Lower leg skin (tissue), 3 donors: Measurements from ENCODE around the gene ORC3.

Experiments
- POLR2A ChIP-seq, 2 donors: fragments of 450-650 bp; IDR thresholded peaks; one replicate each; pipeline ENCODE4 v1.6.1; 2016 to 2017; ENCODE audit warnings: antibody characterized with exemption in 2 of 2, mild to moderate bottlenecking in 1 of 2, moderate library complexity in 1 of 2
- TF ChIP-seq, protein P1 (sequence below), 3 donors: fragments of 450-650 bp; IDR thresholded peaks; one replicate each; pipeline ENCODE4 v1.5.1; 2016; ENCODE audit warnings: antibody characterized with exemption in 3 of 3, mild to moderate bottlenecking in 3 of 3, moderate library complexity in 2 of 3

DNA sequence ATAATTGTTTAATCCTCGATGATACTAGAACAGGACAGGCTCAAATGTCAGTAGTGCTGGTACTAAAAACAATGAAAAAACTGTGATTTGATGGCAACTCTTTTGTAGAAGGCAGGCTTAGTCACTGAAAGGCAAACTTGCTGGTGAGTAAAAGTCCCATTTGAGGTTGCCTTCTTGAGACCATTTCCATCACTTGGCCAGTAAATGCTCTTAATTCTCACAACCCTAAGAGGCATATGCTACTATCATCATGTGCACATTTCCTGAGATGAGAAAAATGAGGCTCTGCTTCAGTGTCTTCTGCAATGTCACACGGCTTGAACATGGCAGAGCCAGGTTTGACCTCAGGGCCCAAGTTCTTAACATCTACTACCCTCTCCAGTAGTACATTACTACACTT, 102.2 kb downstream of the ORC3 start:
- TF ChIP-seq, protein P1, sequence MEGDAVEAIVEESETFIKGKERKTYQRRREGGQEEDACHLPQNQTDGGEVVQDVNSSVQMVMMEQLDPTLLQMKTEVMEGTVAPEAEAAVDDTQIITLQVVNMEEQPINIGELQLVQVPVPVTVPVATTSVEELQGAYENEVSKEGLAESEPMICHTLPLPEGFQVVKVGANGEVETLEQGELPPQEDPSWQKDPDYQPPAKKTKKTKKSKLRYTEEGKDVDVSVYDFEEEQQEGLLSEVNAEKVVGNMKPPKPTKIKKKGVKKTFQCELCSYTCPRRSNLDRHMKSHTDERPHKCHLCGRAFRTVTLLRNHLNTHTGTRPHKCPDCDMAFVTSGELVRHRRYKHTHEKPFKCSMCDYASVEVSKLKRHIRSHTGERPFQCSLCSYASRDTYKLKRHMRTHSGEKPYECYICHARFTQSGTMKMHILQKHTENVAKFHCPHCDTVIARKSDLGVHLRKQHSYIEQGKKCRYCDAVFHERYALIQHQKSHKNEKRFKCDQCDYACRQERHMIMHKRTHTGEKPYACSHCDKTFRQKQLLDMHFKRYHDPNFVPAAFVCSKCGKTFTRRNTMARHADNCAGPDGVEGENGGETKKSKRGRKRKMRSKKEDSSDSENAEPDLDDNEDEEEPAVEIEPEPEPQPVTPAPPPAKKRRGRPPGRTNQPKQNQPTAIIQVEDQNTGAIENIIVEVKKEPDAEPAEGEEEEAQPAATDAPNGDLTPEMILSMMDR (IDR thresholded peaks at IDR 0.05) = no peak
- no peak for TF ChIP-seq POLR2A (IDR thresholded peaks at IDR 0.05)
